Endothelial cell of umbilical vein (primary cell): Measurements from ENCODE around the gene HLA-DQA1. TPM values are rescaled to one million over a fixed set of nuclear protein-coding genes. Genes with fewer than 3 reads are reported as not detected.

Experiments
- BruUV-seq: library from RNA; stranded (reverse); fragments of 400-500 nt; replicated peaks from 2 replicates; lab custom pipeline; 2021; lab: Mats Ljungman, UMichigan
- CTCF ChIA-PET: fragments of 300-600, 350-600 bp; sonication (Branson Sonifier 250); formaldehyde crosslinking; loops from one replicate; lab custom pipeline; 2021; ENCODE audit warnings: antibody characterized with exemption, inconsistent platforms; lab: Charles Lee
- POLR2A ChIA-PET: fragments of 300-600, 350-600 bp; sonication (Branson Sonifier 250); formaldehyde crosslinking; loops from one replicate; lab custom pipeline; 2021; ENCODE audit warnings: antibody characterized with exemption, inconsistent platforms; lab: Charles Lee
- DNase-seq: peaks from one replicate; pipeline ENCODE4 v3.0.0-alpha.2; 2011; ENCODE audit warnings: low read depth, low spot score
- FAIRE-seq: peaks from 2 replicates; lab custom pipeline; 2011; peaks lifted over from hg19 to GRCh38; lab: Jason Lieb, UNC
- H2AFZ ChIP-seq: 2 replicates; pipeline ENCODE4 v1.6.0; 2012; ENCODE audit warnings: low read depth, low read length, control low read depth, inconsistent platforms
- H3K27ac ChIP-seq: 2 replicates; pipeline ENCODE4 v1.5.1; 2011; ENCODE audit warnings: low read depth, mild to moderate bottlenecking, control low read depth, low read length, moderate library complexity; ENCODE audit not compliant: insufficient read depth
- H3K27me3 ChIP-seq, 2 experiments: 2 replicates each; pipeline versions ENCODE4 v1.6.0 to v1.6.1; 2011; ENCODE audit warnings: low read length in 2 of 2, mixed read lengths in 1 of 2; ENCODE audit not compliant: control insufficient read depth in 2 of 2, insufficient read depth in 2 of 2
- H3K36me3 ChIP-seq, 2 experiments: 2 replicates in 1 of 2; 3 replicates in 1 of 2; pipeline ENCODE4 v1.5.1; 2011; ENCODE audit warnings: low read length in 2 of 2, mild to moderate bottlenecking in 1 of 2, moderate library complexity in 1 of 2; ENCODE audit not compliant: control insufficient read depth in 2 of 2, insufficient read depth in 2 of 2; ENCODE audit errors: extremely low read depth in 1 of 2
- H3K4me1 ChIP-seq: 3 replicates; pipeline ENCODE4 v1.5.1; 2011; ENCODE audit warnings: mild to moderate bottlenecking, low read length; ENCODE audit not compliant: control insufficient read depth, insufficient read depth; ENCODE audit errors: extremely low read depth
- H3K4me2 ChIP-seq: 2 replicates; pipeline ENCODE4 v1.6.1; 2011; ENCODE audit warnings: low read length, control low read depth, mixed read lengths; ENCODE audit not compliant: insufficient read depth
- H3K4me3 ChIP-seq, 3 experiments: fragments of 200-600 bp in 1 of 3; sonication (generic), shearing (Covaris generic) in 1 of 3; replicated peaks in 1 of 3; 2 replicates each; pipeline ENCODE4 v1.5.1; 2011 to 2016; ENCODE audit warnings: control low read depth in 3 of 3, low read length in 3 of 3, mild to moderate bottlenecking in 2 of 3, inconsistent platforms in 1 of 3, low read depth in 1 of 3, moderate library complexity in 1 of 3; ENCODE audit not compliant: insufficient read depth in 1 of 3
- H3K79me2 ChIP-seq: 2 replicates; pipeline ENCODE4 v1.6.0; 2012; ENCODE audit warnings: low read length, inconsistent platforms; ENCODE audit not compliant: control insufficient read depth, insufficient read depth
- H3K9ac ChIP-seq: replicated peaks from 2 replicates; pipeline ENCODE3; 2011; ENCODE audit warnings: low read length, control low read depth; ENCODE audit not compliant: insufficient read depth; ENCODE audit errors: extremely low read depth
- H3K9me1 ChIP-seq: replicated peaks from 3 replicates; pipeline ENCODE4 v1.6.0; 2011; ENCODE audit warnings: mild to moderate bottlenecking, low read length; ENCODE audit not compliant: control insufficient read depth, insufficient read depth; ENCODE audit errors: extremely low read depth
- H3K9me3 ChIP-seq: replicated peaks from 2 replicates; pipeline ENCODE4 v1.5.1; 2012; ENCODE audit warnings: low read length, inconsistent platforms; ENCODE audit not compliant: control insufficient read depth, insufficient read depth
- H4K20me1 ChIP-seq: replicated peaks from 2 replicates; pipeline ENCODE3; 2011; ENCODE audit warnings: mild to moderate bottlenecking, low read length; ENCODE audit not compliant: control insufficient read depth, insufficient read depth; ENCODE audit errors: extremely low read depth
- CTCF ChIP-seq, 2 donors: IDR thresholded peaks; 1 replicate in 1 of 2; 2 replicates in 1 of 2; pipeline ENCODE4 v1.5.1; 2011; ENCODE audit warnings: low read length in 2 of 2, mild to moderate bottlenecking in 2 of 2, moderate library complexity in 2 of 2, control low read depth in 1 of 2, inconsistent platforms in 1 of 2, low read depth in 1 of 2; ENCODE audit not compliant: insufficient read depth in 1 of 2; ENCODE audit errors: extremely low read depth in 1 of 2
- EZH2 ChIP-seq: IDR thresholded peaks from 2 replicates; pipeline ENCODE4 v1.6.1; 2012; ENCODE audit warnings: borderline replicate concordance, low read depth, mild to moderate bottlenecking, moderate library complexity, low read length, inconsistent platforms; ENCODE audit not compliant: severe bottlenecking
- FOS ChIP-seq: IDR thresholded peaks from 2 replicates; pipeline ENCODE4 v1.6.1; 2011; ENCODE audit warnings: mild to moderate bottlenecking, low read length, moderate library complexity, borderline replicate concordance; ENCODE audit not compliant: insufficient read depth
- GATA2 ChIP-seq: IDR thresholded peaks from 2 replicates; pipeline ENCODE4 v1.7.0; 2011; ENCODE audit warnings: low read depth, mild to moderate bottlenecking, moderate library complexity, mixed read lengths, low read length; ENCODE audit not compliant: insufficient read length, insufficient read depth
- JUN ChIP-seq: IDR thresholded peaks from 2 replicates; pipeline ENCODE4 v1.6.1; 2011; ENCODE audit warnings: borderline replicate concordance, low read depth; ENCODE audit not compliant: insufficient read length, insufficient read depth
- MAX ChIP-seq: IDR thresholded peaks from 2 replicates; pipeline ENCODE4 v1.6.1; 2011; ENCODE audit not compliant: insufficient read depth, insufficient read length
- MYC ChIP-seq: IDR thresholded peaks from one replicate; pipeline ENCODE4 v1.6.1; 2011; ENCODE audit warnings: mild to moderate bottlenecking, low read depth, low read length
- POLR2A ChIP-seq: IDR thresholded peaks from 2 replicates; pipeline ENCODE4 v1.6.1; 2012; ENCODE audit warnings: low read depth, mild to moderate bottlenecking, control low read depth, low read length
- POLR2AphosphoS5 ChIP-seq: IDR thresholded peaks from 2 replicates; pipeline ENCODE4 v1.6.1; 2012; ENCODE audit warnings: low read depth, mild to moderate bottlenecking, control low read depth, low read length, moderate library complexity; ENCODE audit not compliant: insufficient read depth
- dilution Hi-C: fragments of 300-500 bp; cut with MboI; formaldehyde crosslinking; loops from one replicate; pipeline ENCODE4 v1.15.0; 2019; ENCODE audit warnings: low sequenced_read_pairs; ENCODE audit not compliant: extremely low pct_ligation_motif_present
- intact Hi-C: fragments of 100-400 bp; cut with micrococcal nuclease; formaldehyde crosslinking; loops from one replicate; pipeline ENCODE4 v1.10.0; 2022
- polyA plus RNA-seq, 4 experiments: library from polyadenylated mRNA; depleted of rRNA in 3 of 4; stranded (reverse) in 3 of 4; unstranded in 1 of 4; fragments of >200 nt; gene quantifications; 2 replicates each; pipeline versions ENCODE4 v1.2.1 to v1.2.3, GENCODE V29; 2011 to 2012; ENCODE audit warnings: missing spikeins in 1 of 4
- total RNA-seq: library from RNA; stranded (reverse); gene quantifications from 2 replicates; pipeline ENCODE4 v1.2.3, GENCODE V29; 2021

HLA-DQA1 gene
- total and polyA plus RNA-seq, 2 donors (not counting 3 experiments of a cell fraction or from before 2014, with no cell fraction given) = not detected

- Histone ChIP-seq H3K4me1 (no peaks in the 10 kb centered on the region), H3K36me3 (no peaks in the 10 kb centered on the region), H3K4me3 (no peak overlapping the region), H3K27me3 (no peaks in the 10 kb centered on the region), H2AFZ (no peak overlapping the region), H3K4me2 (no peak overlapping the region), H4K20me1 (no peaks in the 10 kb centered on the region), H3K79me2 (no peaks in the 10 kb centered on the region), H3K27ac (no peak overlapping the region), H3K9me3 (no peaks in the 10 kb centered on the region), H3K9me1 (no peaks in the 10 kb centered on the region), H3K9ac (no peak overlapping the region)
- POLR2A ChIA-PET = no interaction called here
- no peak for FAIRE-seq
- dilution Hi-C loops (no loop called here), intact Hi-C loops (no loop called here)
- no TSS peak for BruUV-seq
- TF ChIP-seq POLR2AphosphoS5 = no peak
- TF ChIP-seq JUN = no peak
- no peak for TF ChIP-seq EZH2
- no peak for TF ChIP-seq POLR2A
- TF ChIP-seq GATA2 = no peak
- no peak for TF ChIP-seq CTCF (IDR thresholded peaks at IDR 0.05; ENCODE audit: extremely low read depth in 1 of 2, insufficient read depth in 1 of 2, low read depth in 1 of 2, low read length in 2 of 2)
- no peak for TF ChIP-seq MAX
- no peak for TF ChIP-seq MYC
- TF ChIP-seq FOS = no peak
- DNase-seq = no peak
- CTCF ChIA-PET = no interaction called here
Measured at GRCh38 chr6:32658268-32658897, 21.2 kb downstream of the HLA-DQA1 start.
